Mesenchymal stem cell (in vitro differentiated cells and primary cell): ENCODE measurements around the gene VAPB.

Experiments
- DNase-seq: peaks from one replicate; pipeline ENCODE4 v3.0.0-alpha.2; 2013
- H2AFZ ChIP-seq: one replicate; pipeline ENCODE4 v1.6.1; 2013; ENCODE audit warnings: low read depth, mild to moderate bottlenecking, control low read depth, inconsistent platforms, low read length, moderate library complexity
- H2AK5ac ChIP-seq: 2 replicates; pipeline ENCODE4 v1.6.1; 2013; ENCODE audit warnings: low read length, moderate library complexity, mild to moderate bottlenecking, inconsistent platforms; ENCODE audit not compliant: severe bottlenecking
- H2BK120ac ChIP-seq: one replicate; pipeline ENCODE4 v1.6.1; 2013; ENCODE audit warnings: low read depth, mild to moderate bottlenecking, inconsistent platforms, low read length, moderate library complexity
- H2BK12ac ChIP-seq, 2 experiments: one replicate each; pipeline ENCODE4 v1.6.1; 2013; ENCODE audit warnings: inconsistent platforms in 2 of 2, low read length in 2 of 2, mild to moderate bottlenecking in 2 of 2, moderate library complexity in 2 of 2, control low read depth in 1 of 2
- H2BK15ac ChIP-seq: one replicate; pipeline ENCODE4 v1.6.1; 2013; ENCODE audit warnings: mild to moderate bottlenecking, low read depth, inconsistent platforms; ENCODE audit not compliant: poor library complexity, severe bottlenecking
- H2BK5ac ChIP-seq: 2 replicates; pipeline ENCODE4 v1.6.1; 2013; ENCODE audit warnings: low read depth, mild to moderate bottlenecking, low read length, control low read depth, inconsistent platforms; ENCODE audit not compliant: poor library complexity, severe bottlenecking
- H3K14ac ChIP-seq, 2 experiments: one replicate each; pipeline ENCODE4 v1.6.1; 2013; ENCODE audit warnings: inconsistent platforms in 2 of 2, low read length in 2 of 2, control low read depth in 1 of 2, mild to moderate bottlenecking in 1 of 2, moderate library complexity in 1 of 2
- H3K18ac ChIP-seq, 2 experiments: one replicate each; pipeline ENCODE4 v1.6.1; 2013; ENCODE audit warnings: inconsistent platforms in 2 of 2, low read length in 2 of 2, control low read depth in 1 of 2, low read depth in 1 of 2, mild to moderate bottlenecking in 1 of 2
- H3K23ac ChIP-seq, 2 experiments: one replicate each; pipeline ENCODE4 v1.6.1; 2013; ENCODE audit warnings: inconsistent platforms in 2 of 2, low read length in 2 of 2, mild to moderate bottlenecking in 2 of 2, moderate library complexity in 2 of 2, control low read depth in 1 of 2
- H3K27ac ChIP-seq: 2 replicates; pipeline ENCODE4 v1.5.1; 2013; ENCODE audit warnings: mild to moderate bottlenecking, moderate library complexity, low read length, control low read depth, inconsistent platforms; ENCODE audit not compliant: poor library complexity, severe bottlenecking
- H3K27me3 ChIP-seq, 2 experiments: 2 replicates each; pipeline versions ENCODE4 v1.6.1 to v1.7.0; 2013; ENCODE audit warnings: low read length in 2 of 2, mild to moderate bottlenecking in 2 of 2, moderate library complexity in 2 of 2, control low read depth in 1 of 2, inconsistent platforms in 1 of 2; ENCODE audit not compliant: control insufficient read depth in 1 of 2, insufficient read depth in 1 of 2
- H3K36me3 ChIP-seq, 2 experiments: 2 replicates each; pipeline versions ENCODE4 v1.6.1 to v1.7.0; 2013; ENCODE audit warnings: low read length in 2 of 2, control low read depth in 1 of 2, inconsistent platforms in 1 of 2, low read depth in 1 of 2, mild to moderate bottlenecking in 1 of 2; ENCODE audit not compliant: insufficient read depth in 2 of 2, control insufficient read depth in 1 of 2
- H3K4ac ChIP-seq, 2 experiments: one replicate each; pipeline ENCODE4 v1.6.1; 2013; ENCODE audit warnings: inconsistent platforms in 2 of 2, low read length in 2 of 2, mild to moderate bottlenecking in 2 of 2, moderate library complexity in 2 of 2, control low read depth in 1 of 2, low read depth in 1 of 2
- H3K4me1 ChIP-seq: 2 replicates; pipeline ENCODE4 v1.6.1; 2013; ENCODE audit warnings: low read depth, low read length, control low read depth; ENCODE audit not compliant: control insufficient read depth, insufficient read depth
- H3K4me2 ChIP-seq: 2 replicates; pipeline ENCODE4 v1.6.1; 2013; ENCODE audit warnings: low read length, mild to moderate bottlenecking, inconsistent platforms; ENCODE audit not compliant: poor library complexity, severe bottlenecking
- H3K4me3 ChIP-seq, 2 experiments: 2 replicates each; pipeline versions ENCODE4 v1.5.1 to v1.7.0; 2013; ENCODE audit warnings: low read length in 2 of 2, mild to moderate bottlenecking in 2 of 2, control low read depth in 1 of 2, low read depth in 1 of 2; ENCODE audit not compliant: insufficient read depth in 1 of 2
- H3K79me1 ChIP-seq: replicated peaks from 2 replicates; pipeline ENCODE4 v1.6.1; 2013; ENCODE audit warnings: mild to moderate bottlenecking, control low read depth, low read length, inconsistent platforms; ENCODE audit not compliant: poor library complexity, severe bottlenecking
- H3K9ac ChIP-seq: 2 replicates; pipeline ENCODE4 v1.7.0; 2013; ENCODE audit warnings: mild to moderate bottlenecking, low read length, moderate library complexity
- H3K9me3 ChIP-seq: 2 replicates; pipeline ENCODE4 v1.7.0; 2013; ENCODE audit warnings: mild to moderate bottlenecking, low read length; ENCODE audit not compliant: control insufficient read depth
- H4K8ac ChIP-seq: one replicate; pipeline ENCODE4 v1.6.1; 2013; ENCODE audit warnings: inconsistent platforms, mild to moderate bottlenecking, low read length, moderate library complexity
- H4K91ac ChIP-seq: one replicate; pipeline ENCODE4 v1.6.1; 2013; ENCODE audit warnings: mild to moderate bottlenecking, low read length, inconsistent platforms
- WGBS: methylation state at CpG from one replicate; pipeline ENCODE4 v1.1.7; 2013; ENCODE audit warnings: mixed read lengths; 5-methylcytosine and 5-hydroxymethylcytosine counted together

Gene VAPB

GRCh38 chr20:58429303-58429702, 40.3 kb downstream of the VAPB start:
- H2BK5ac ChIP-seq, result no peak overlapping the region
- H4K91ac ChIP-seq, result no peak overlapping the region
- no peak overlapping the region for H2BK15ac ChIP-seq
- no peak overlapping the region for H4K8ac ChIP-seq
- H3K27ac ChIP-seq, result no peak overlapping the region
- no peak overlapping the region for H3K4me2 ChIP-seq
- H3K4me1 ChIP-seq, result peaks cover 6% of the 10 kb centered on the region
- peaks cover 4 to 34% of the 10 kb centered on the region in 2 experiments for H3K36me3 ChIP-seq
- H3K79me1 ChIP-seq, result peaks cover 22% of the 10 kb centered on the region
- H2AK5ac ChIP-seq, result no peak overlapping the region
- H2AFZ ChIP-seq, result no peak overlapping the region
- no peak overlapping the region for H3K14ac ChIP-seq
- DNase-seq, result no peak
- no peak overlapping the region for H3K4me3 ChIP-seq
- no peak overlapping the region for H3K23ac ChIP-seq
- no peak overlapping the region for H2BK120ac ChIP-seq
- H3K27me3 ChIP-seq, result no peaks in the 10 kb centered on the region
- H3K4ac ChIP-seq, result no peak overlapping the region
- H3K18ac ChIP-seq, result no peak overlapping the region
- H3K9ac ChIP-seq, result no peak overlapping the region
- no peaks in the 10 kb centered on the region for H3K9me3 ChIP-seq
- 95% methylated on average over 7 of the region's 7 CpGs for WGBS
- H2BK12ac ChIP-seq, result no peak overlapping the region

- Histone ChIP-seq H3K9me3 (no peaks in the 10 kb centered on the region), H3K4me2 (no peak overlapping the region), H4K8ac (no peak overlapping the region), H2AK5ac (no peak overlapping the region), H3K23ac (no peak overlapping the region), H2BK5ac (no peak overlapping the region), H3K4ac (no peak overlapping the region), H3K4me3 (no peak overlapping the region), H2BK15ac (no peak overlapping the region), H2BK12ac (no peak overlapping the region), H3K18ac (no peak overlapping the region), H3K4me1 (peaks cover 7% of the 10 kb centered on the region), H3K14ac (no peak overlapping the region), H3K27ac (peak overlapping the region; percentile 16), H2AFZ (no peak overlapping the region), H2BK120ac (no peak overlapping the region), H4K91ac (no peak overlapping the region), H3K27me3 (no peaks in the 10 kb centered on the region), H3K9ac (no peak overlapping the region), H3K36me3 (peaks cover 4 to 32% of the 10 kb centered on the region in 2 experiments), H3K79me1 (peaks cover 17% of the 10 kb centered on the region)
- WGBS, result 100% methylated on average over 2 of the region's 2 CpGs
- DNase-seq, result no peak
These were observed 42.1 kb downstream of the VAPB start for GRCh38 chr20:58431134-58431533.

GRCh38 chr20:58432186-58432954, 43.3 kb downstream of the VAPB start:
- Histone ChIP-seq H3K4ac (no peak overlapping the region), H3K14ac (no peak overlapping the region), H3K79me1 (peaks cover 15% of the 10 kb centered on the region), H3K9me3 (no peaks in the 10 kb centered on the region), H3K4me1 (peaks cover 10% of the 10 kb centered on the region), H2BK5ac (no peak overlapping the region), H2BK15ac (no peak overlapping the region), H2AFZ (no peak overlapping the region), H4K91ac (no peak overlapping the region), H3K4me3 (peak overlapping the region in 1 of 2 experiments; percentile 37), H3K27me3 (no peaks in the 10 kb centered on the region), H2AK5ac (no peak overlapping the region), H2BK12ac (peak overlapping the region; percentile 33 to 82), H3K4me2 (no peak overlapping the region), H2BK120ac (peak overlapping the region; percentile 6), H3K27ac (no peak overlapping the region), H3K23ac (no peak overlapping the region), H3K9ac (no peak overlapping the region), H3K36me3 (peaks cover 4 to 29% of the 10 kb centered on the region in 2 experiments), H3K18ac (no peak overlapping the region), H4K8ac (no peak overlapping the region)
- 85% methylated on average over 3 of the region's 3 CpGs for WGBS
- peak; percentile 59 for DNase-seq

- H2BK5ac ChIP-seq, result no peak overlapping the region
- no peak overlapping the region for H4K91ac ChIP-seq
- peak overlapping the region; percentile 21 for H2AK5ac ChIP-seq
- H3K36me3 ChIP-seq, result peaks cover 4 to 30% of the 10 kb centered on the region in 2 experiments
- H3K79me1 ChIP-seq, result peaks cover 15% of the 10 kb centered on the region
- no peak for DNase-seq
- peaks cover 11% of the 10 kb centered on the region for H3K4me1 ChIP-seq
- peak overlapping the region in 1 of 2 experiments; percentile 47 for H3K4ac ChIP-seq
- no peak overlapping the region for H2BK15ac ChIP-seq
- no peak overlapping the region for H4K8ac ChIP-seq
- peak overlapping the region; percentile 29 for H3K27ac ChIP-seq
- no peaks in the 10 kb centered on the region for H3K27me3 ChIP-seq
- H3K14ac ChIP-seq, result no peak overlapping the region
- H3K4me2 ChIP-seq, result no peak overlapping the region
- H2BK120ac ChIP-seq, result peak overlapping the region; percentile 6
- no peak overlapping the region for H3K9ac ChIP-seq
- H3K23ac ChIP-seq, result no peak overlapping the region
- WGBS, result 94% methylated on average over 2 of the region's 2 CpGs
- H2AFZ ChIP-seq, result no peak overlapping the region
- H2BK12ac ChIP-seq, result peak overlapping the region in 1 of 2 experiments; percentile 82
- peak overlapping the region in 1 of 2 experiments; percentile 12 for H3K4me3 ChIP-seq
- H3K18ac ChIP-seq, result peak overlapping the region in 1 of 2 experiments; percentile 29
- H3K9me3 ChIP-seq, result no peaks in the 10 kb centered on the region
These were observed 44.1 kb downstream of the VAPB start for GRCh38 chr20:58433029-58433647.
